ENCODE results near the gene FAM170B. TPM values are rescaled to one million over a fixed set of nuclear protein-coding genes. Genes with fewer than 3 reads are reported as not detected.

FAM170B gene
- total RNA-seq, 4 donors from 2014 or later = not detected

DNA sequence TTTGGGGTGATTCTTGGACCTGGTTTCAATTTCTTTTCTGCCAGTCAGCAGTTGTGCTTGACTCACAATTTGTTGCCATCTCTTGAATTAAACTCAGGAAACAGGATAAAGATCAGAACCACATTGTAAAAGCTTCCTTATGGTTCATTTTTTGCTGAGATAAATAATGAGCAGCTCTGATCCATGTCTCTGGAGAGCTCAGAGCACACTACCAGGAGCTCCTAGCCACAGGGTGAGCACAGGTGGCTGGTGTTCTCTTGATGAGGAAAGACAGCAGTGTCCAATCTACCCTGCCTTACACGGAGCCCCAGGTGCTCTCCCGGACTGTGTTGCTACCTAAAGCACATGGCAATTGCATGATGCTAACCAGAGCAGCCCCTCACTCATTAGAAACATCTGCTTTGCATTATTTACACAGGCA, 17.2 kb upstream of the FAM170B start:
- TF ChIP-seq, protein P1, sequence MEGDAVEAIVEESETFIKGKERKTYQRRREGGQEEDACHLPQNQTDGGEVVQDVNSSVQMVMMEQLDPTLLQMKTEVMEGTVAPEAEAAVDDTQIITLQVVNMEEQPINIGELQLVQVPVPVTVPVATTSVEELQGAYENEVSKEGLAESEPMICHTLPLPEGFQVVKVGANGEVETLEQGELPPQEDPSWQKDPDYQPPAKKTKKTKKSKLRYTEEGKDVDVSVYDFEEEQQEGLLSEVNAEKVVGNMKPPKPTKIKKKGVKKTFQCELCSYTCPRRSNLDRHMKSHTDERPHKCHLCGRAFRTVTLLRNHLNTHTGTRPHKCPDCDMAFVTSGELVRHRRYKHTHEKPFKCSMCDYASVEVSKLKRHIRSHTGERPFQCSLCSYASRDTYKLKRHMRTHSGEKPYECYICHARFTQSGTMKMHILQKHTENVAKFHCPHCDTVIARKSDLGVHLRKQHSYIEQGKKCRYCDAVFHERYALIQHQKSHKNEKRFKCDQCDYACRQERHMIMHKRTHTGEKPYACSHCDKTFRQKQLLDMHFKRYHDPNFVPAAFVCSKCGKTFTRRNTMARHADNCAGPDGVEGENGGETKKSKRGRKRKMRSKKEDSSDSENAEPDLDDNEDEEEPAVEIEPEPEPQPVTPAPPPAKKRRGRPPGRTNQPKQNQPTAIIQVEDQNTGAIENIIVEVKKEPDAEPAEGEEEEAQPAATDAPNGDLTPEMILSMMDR (IDR thresholded peaks at IDR 0.05; ENCODE audit: low read depth) = no peak

DNA sequence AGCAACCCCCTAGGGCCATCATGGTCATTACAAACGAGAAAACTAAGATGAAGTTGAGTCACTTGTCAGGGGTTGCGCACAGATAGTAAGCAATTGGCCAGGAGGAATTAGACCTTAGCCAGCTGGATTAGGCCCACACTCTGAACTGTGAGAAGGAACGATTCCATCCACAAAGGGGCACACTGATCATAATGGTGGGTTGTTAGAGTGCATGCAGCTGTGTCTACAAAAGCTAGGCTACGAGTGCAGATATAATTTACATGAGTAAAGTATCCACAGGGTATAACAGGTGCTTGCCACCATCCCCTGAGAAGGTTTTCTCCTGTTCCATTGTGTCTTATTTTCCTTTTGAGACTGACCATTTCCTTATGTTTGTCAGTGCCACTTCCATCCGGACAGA, 16.6 kb upstream of the FAM170B start:
- TF ChIP-seq, protein P1 (IDR thresholded peaks at IDR 0.05; ENCODE audit: low read depth) = no peak

DNA sequence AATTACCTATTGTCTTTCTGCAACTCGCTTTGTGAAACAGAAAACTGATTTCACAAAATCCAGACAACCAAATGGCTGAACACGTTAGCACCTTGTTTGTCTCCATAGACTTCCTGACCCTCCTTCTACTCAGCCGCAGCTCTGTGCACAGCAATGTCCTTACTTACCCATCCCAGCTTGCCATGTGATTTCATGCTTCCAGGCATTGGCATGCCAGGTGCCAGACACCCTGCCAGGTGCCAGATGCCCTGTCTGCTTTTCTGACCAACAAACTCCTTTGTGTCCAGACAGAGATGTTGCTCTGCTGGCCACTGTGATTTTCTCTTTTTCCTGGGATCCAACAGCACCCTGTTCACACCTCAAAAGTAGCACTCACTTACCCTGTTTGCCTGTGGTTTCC, 16.1 kb upstream of the FAM170B start:
- TF ChIP-seq, protein P1 (IDR thresholded peaks at IDR 0.05; ENCODE audit: low read depth) = no peak

GRCh38 chr10:49144058-49144720, 10.4 kb upstream of the FAM170B start:
- TF ChIP-seq, protein P1 (IDR thresholded peaks at IDR 0.05; ENCODE audit: low read depth) = no peak

DNA sequence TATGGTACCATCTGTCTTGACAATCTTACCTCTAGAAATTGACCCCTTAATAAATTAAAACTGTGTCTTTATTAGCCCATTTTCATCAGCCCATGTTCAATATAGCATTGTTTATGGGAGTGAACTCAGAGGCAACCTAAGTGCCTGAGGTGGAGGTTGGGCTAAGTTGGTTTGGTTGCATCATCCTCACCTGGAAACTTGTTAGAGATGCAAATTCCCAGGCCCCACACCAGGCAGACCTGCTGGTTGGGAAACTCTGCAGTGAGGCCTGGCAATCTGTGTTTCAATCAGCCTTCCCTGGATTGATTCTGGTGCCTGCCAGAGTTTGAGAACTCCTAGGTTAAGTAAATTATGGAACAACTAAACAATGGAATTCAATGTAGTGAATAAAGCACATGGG, 9.4 kb upstream of the FAM170B start:
- TF ChIP-seq, protein P1 (IDR thresholded peaks at IDR 0.05; ENCODE audit: low read depth) = no peak

GRCh38 chr10:49141541-49142332, 7.9 kb upstream of the FAM170B start:
- TF ChIP-seq, protein P1 (IDR thresholded peaks at IDR 0.05; ENCODE audit: low read depth) = no peak
